HG03280 (cell line): ENCODE measurements around the gene GPR39.

Experiments
- ATAC-seq: cut with Tn5 transposase; IDR thresholded peaks from one replicate; pipeline ENCODE4 v1.9.1; 2021; ENCODE audit warnings: mild to moderate bottlenecking, moderate library complexity; ENCODE audit not compliant: unreplicated experiment

Gene GPR39

GRCh38 chr2:132407784-132408183, 8.8 kb upstream of the GPR39 start:
- no peak for ATAC-seq

GRCh38 chr2:132412021-132412420, 4.6 kb upstream of the GPR39 start:
- ATAC-seq: no peak

GRCh38 chr2:132414081-132414480, 2.5 kb upstream of the GPR39 start:
- no peak for ATAC-seq

- no peak for ATAC-seq
These were observed 1.2 kb upstream of the GPR39 start for GRCh38 chr2:132415256-132415914.

GRCh38 chr2:132415915-132416722, 486 bp upstream of the GPR39 start:
- no peak for ATAC-seq

GRCh38 chr2:132417430-132418035, 928 bp downstream of the GPR39 start:
- ATAC-seq: no peak

- no peak for ATAC-seq
These were observed 2.6 kb downstream of the GPR39 start for GRCh38 chr2:132419235-132419634.

- no peak for ATAC-seq
These were observed 3.3 kb downstream of the GPR39 start for GRCh38 chr2:132419941-132420340.

GRCh38 chr2:132420816-132421805, 4.5 kb downstream of the GPR39 start:
- ATAC-seq: no peak

GRCh38 chr2:132422736-132423135, 6.1 kb downstream of the GPR39 start:
- no peak for ATAC-seq

- ATAC-seq: no peak
These were observed 8.0 kb downstream of the GPR39 start for GRCh38 chr2:132424526-132425121.

GRCh38 chr2:132426033-132426432, 9.4 kb downstream of the GPR39 start:
- no peak for ATAC-seq

GRCh38 chr2:132426656-132427055, 10.1 kb downstream of the GPR39 start:
- ATAC-seq: no peak

- ATAC-seq: no peak
These were observed 12.7 kb downstream of the GPR39 start for GRCh38 chr2:132429351-132429750.

GRCh38 chr2:132429941-132430573, 13.5 kb downstream of the GPR39 start:
- ATAC-seq: no peak

GRCh38 chr2:132430895-132431294, 14.3 kb downstream of the GPR39 start:
- ATAC-seq: no peak

GRCh38 chr2:132437852-132438669, 21.5 kb downstream of the GPR39 start:
- no peak for ATAC-seq

- ATAC-seq: no peak
These were observed 22.1 kb downstream of the GPR39 start for GRCh38 chr2:132438691-132439090.
